Gastroesophageal sphincter (tissue), 4 donors: ENCODE measurements around the gene AACS. TPM values are rescaled to one million over a fixed set of nuclear protein-coding genes. Genes with fewer than 3 reads are reported as not detected.

ENCODE experiments used
- ATAC-seq: fragments of 150-250 bp; one replicate; pipeline ENCODE4 v1.9.1; 2016; ENCODE audit warnings: mild to moderate bottlenecking, moderate library complexity
- H3K27ac ChIP-seq, 4 donors: fragments of 200-600 bp; sonication (generic) in 3 of 4; 1 replicate in 3 of 4; 2 replicates in 1 of 4; pipeline ENCODE4 v1.5.1; 2016 to 2019
- H3K27me3 ChIP-seq: fragments of 200-600 bp; sonication (generic); one replicate; pipeline ENCODE4 v1.5.1; 2019
- H3K36me3 ChIP-seq, 2 donors: fragments of 200-600 bp; sonication (generic); one replicate each; pipeline ENCODE4 v1.5.1; 2019; ENCODE audit warnings: control low read depth in 1 of 2
- H3K4me1 ChIP-seq, 3 donors: fragments of 200-600 bp; sonication (generic); 1 replicate in 2 of 3; 2 replicates in 1 of 3; pipeline ENCODE4 v1.5.1; 2016 to 2019; ENCODE audit warnings: control low read depth in 2 of 3
- H3K4me3 ChIP-seq, 2 donors: fragments of 200-600 bp; sonication (generic); one replicate each; pipeline ENCODE4 v1.5.1; 2019; ENCODE audit warnings: mild to moderate bottlenecking in 1 of 2, moderate library complexity in 1 of 2
- H3K9me3 ChIP-seq, 3 donors: fragments of 200-600 bp; sonication (generic); one replicate each; pipeline ENCODE4 v1.5.1; 2017 to 2019; ENCODE audit warnings: control low read depth in 2 of 3
- EP300 ChIP-seq: sonication (generic); formaldehyde crosslinking; IDR thresholded peaks from one replicate; pipeline ENCODE4 v1.6.1; 2017; ENCODE audit warnings: antibody characterized with exemption, mild to moderate bottlenecking
- POLR2A ChIP-seq, 2 donors: fragments of 450-650 bp; IDR thresholded peaks; one replicate each; pipeline ENCODE4 v1.6.1; 2017; ENCODE audit warnings: antibody characterized with exemption in 2 of 2, mild to moderate bottlenecking in 2 of 2, moderate library complexity in 1 of 2
- POLR2AphosphoS5 ChIP-seq: sonication (generic); formaldehyde crosslinking; IDR thresholded peaks from one replicate; pipeline ENCODE4 v1.6.1; 2017; ENCODE audit warnings: antibody characterized with exemption
- WGBS, 2 donors: methylation state at CpG; one replicate each; pipeline ENCODE4 v1.1.5; 2018; ENCODE audit warnings: low coverage in 1 of 2; 5-methylcytosine and 5-hydroxymethylcytosine counted together
- small RNA-seq, 4 donors: library from RNA; depleted of rRNA; stranded (forward); fragments of <200 nt; gene quantifications; one replicate each; pipeline ENCODE3, GENCODE V24; 2016
- total RNA-seq, 4 donors: library from RNA; depleted of rRNA; stranded (reverse); fragments of >200 nt; gene quantifications; one replicate each; pipeline ENCODE4 v1.1.0, GENCODE V29; 2016
- TF ChIP-seq, protein P1 (sequence below), 4 experiments: fragments of 200-600 bp in 2 of 4; fragments of 450-650 bp in 2 of 4; sonication (generic) in 1 of 4; IDR thresholded peaks; one replicate each; pipeline ENCODE4 v1.5.1; 2017 to 2019; ENCODE audit warnings: antibody characterized with exemption in 4 of 4, mild to moderate bottlenecking in 2 of 4, moderate library complexity in 2 of 4

The AACS gene
- total RNA-seq, 4 donors from 2014 or later = 10.3 to 14.6 (median 11.8) TPM

DNA sequence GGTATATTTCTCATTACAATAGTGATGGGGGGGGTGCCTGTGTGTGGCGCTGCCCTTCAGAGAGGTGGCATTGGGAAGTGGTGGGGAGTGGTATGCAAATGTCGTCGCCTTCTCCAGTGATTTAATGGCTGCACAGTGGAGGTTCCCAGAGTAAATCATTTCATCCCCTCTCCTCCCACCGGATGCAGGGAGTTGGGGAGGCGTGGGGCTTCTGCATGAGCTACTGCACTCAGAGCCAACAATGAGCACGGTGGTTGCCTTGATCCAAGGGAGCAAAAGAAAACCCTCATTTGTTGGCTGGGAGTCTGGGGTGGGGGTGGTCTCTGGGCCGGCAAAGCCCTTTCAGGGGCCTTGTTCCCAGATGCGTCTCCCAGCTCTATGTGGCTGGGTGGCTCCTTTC, 124.3 kb downstream of the AACS start:
- H3K36me3 ChIP-seq = no peaks in the 10 kb centered on the region
- no CpG with 5 or more reads among the region's 8 CpGs for WGBS, 2 donors
- ATAC-seq = no peak
- no peak overlapping the region for H3K4me3 ChIP-seq
- H3K27ac ChIP-seq = no peak overlapping the region
- H3K27me3 ChIP-seq = peaks cover 90% of the 10 kb centered on the region
- no peaks in the 10 kb centered on the region for H3K9me3 ChIP-seq
- TF ChIP-seq POLR2AphosphoS5 (no peak), EP300 (no peak), POLR2A (IDR thresholded peaks at IDR 0.05) (no peak)
- TF ChIP-seq, protein P1, sequence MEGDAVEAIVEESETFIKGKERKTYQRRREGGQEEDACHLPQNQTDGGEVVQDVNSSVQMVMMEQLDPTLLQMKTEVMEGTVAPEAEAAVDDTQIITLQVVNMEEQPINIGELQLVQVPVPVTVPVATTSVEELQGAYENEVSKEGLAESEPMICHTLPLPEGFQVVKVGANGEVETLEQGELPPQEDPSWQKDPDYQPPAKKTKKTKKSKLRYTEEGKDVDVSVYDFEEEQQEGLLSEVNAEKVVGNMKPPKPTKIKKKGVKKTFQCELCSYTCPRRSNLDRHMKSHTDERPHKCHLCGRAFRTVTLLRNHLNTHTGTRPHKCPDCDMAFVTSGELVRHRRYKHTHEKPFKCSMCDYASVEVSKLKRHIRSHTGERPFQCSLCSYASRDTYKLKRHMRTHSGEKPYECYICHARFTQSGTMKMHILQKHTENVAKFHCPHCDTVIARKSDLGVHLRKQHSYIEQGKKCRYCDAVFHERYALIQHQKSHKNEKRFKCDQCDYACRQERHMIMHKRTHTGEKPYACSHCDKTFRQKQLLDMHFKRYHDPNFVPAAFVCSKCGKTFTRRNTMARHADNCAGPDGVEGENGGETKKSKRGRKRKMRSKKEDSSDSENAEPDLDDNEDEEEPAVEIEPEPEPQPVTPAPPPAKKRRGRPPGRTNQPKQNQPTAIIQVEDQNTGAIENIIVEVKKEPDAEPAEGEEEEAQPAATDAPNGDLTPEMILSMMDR (IDR thresholded peaks at IDR 0.05) = no peak
- H3K4me1 ChIP-seq = peaks cover 0 to 39% (median 11%) of the 10 kb centered on the region in 3 donors

DNA sequence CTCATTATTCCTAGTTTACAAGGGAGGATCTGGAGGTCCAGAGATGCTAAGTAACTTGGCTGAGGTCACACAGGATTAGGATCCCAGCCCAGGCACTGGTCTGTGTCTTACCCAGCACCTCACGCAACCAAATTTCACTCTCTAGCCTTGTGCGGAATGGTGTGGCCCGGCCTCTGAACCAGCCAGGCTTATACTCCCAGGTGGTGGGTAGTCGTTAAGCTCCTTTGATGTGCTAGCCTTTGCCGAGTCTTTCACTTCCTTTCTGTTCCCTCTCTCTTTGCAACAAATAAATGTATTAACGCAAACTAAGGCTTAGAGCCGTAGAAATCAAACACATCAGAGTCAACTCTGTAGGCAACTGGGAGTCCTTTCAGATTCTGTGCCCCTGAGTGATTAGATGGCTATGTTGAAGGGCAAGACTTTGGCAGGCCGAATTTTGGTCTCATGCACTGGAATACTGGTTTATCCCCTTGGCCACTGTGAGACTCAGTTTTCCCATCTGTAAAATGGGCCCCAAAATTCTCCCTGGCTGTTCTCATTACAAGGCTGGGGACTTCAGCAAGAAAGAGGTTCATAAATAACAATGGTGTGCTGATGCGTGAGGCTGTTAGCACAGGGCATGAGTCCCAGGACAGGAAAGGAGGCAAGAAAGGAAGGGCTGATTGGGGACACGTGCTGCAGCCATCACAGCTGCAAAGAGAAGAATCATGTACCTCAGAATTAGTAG, 126.3 kb downstream of the AACS start:
- no peak for ATAC-seq
- Histone ChIP-seq H3K27me3 (peaks cover 95% of the 10 kb centered on the region), H3K4me1 (peaks cover 0 to 28% (median 7%) of the 10 kb centered on the region in 3 donors), H3K27ac (no peak overlapping the region), H3K4me3 (no peak overlapping the region), H3K36me3 (no peaks in the 10 kb centered on the region), H3K9me3 (no peaks in the 10 kb centered on the region)
- no peak for TF ChIP-seq POLR2AphosphoS5
- 70% methylated on average over 8 of the region's 10 CpGs; no CpG with 5 or more reads in 1 of the 2 donors for WGBS, 2 donors

DNA sequence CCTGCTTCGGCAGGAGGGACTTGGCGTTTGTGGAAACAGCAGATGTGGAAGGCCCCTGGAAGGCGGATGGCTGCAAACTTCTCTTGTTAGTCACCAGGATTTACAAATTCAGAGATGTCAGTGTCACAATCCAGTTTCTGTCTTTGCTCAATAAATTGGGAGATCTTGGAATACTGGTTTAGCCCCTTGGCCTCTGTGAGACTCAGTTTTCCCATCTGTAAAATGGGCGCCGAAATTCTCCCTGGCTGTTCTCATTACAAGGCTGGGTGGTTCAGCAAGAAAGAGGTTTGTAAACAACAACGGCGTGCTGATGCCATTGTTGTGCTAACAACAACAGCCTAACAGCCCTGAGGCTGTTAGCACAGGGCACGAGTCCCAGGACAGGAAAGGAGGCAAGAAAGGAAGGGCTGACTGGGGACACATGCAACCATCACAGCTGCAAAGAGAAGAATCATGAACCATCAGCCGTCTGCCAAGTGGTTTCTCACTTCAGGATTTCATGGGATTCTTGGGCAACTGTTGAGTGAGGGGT, 127.5 kb downstream of the AACS start:
- TF ChIP-seq, protein P1 (IDR thresholded peaks at IDR 0.05) = no peak
- 64 to 80% methylated on average over 3 to 6 of the region's 9 CpGs for WGBS, 2 donors
- no peaks in the 10 kb centered on the region for H3K9me3 ChIP-seq
- peaks cover 85% of the 10 kb centered on the region for H3K27me3 ChIP-seq
- H3K4me1 ChIP-seq = peaks cover 0 to 16% (median 0%) of the 10 kb centered on the region in 3 donors
- no peaks in the 10 kb centered on the region for H3K36me3 ChIP-seq
- no peak for ATAC-seq
- no peak overlapping the region for H3K4me3 ChIP-seq
- no peak overlapping the region for H3K27ac ChIP-seq

Small RNAs within 50 kb of the gene (small RNA-seq; reads per million reads assigned to genes)
- 0 reads per million in 4 donors for gene AC122688.1

Other genes starting within 250 kb of the AACS start
- 10 to 100 TPM in 3 of 4 donors, 1 to 10 TPM in 1; 6.8 to 13.9 (median 11.5) TPM for gene SCARB1, start 201.6 kb upstream of the AACS start, total RNA-seq
- gene UBC, start 150.8 kb upstream of the AACS start, total RNA-seq = 1,000 to 10,000 TPM; 1,376 to 1,776 (median 1,632) TPM
- 10 to 100 TPM in 2 of 4 donors, 1 to 10 TPM in 2; 8.4 to 14.6 (median 12.2) TPM for gene DHX37, start 76.3 kb upstream of the AACS start, total RNA-seq
- gene BRI3BP, start 71.8 kb upstream of the AACS start, total RNA-seq = 1 to 10 TPM; 1.9 to 3.1 (median 2.5) TPM
- gene TMEM132B, start 121.0 kb downstream of the AACS start, total RNA-seq = 1 to 10 TPM; 1.7 to 3.8 (median 2.9) TPM